Stimulated activated CD8-positive, alpha-beta memory T cell treated with anti-CD3 and anti-CD28 coated beads, Interleukin-12 subunit alpha, Interleukin-12 subunit beta, amount 100 ng/mL, for 24 hours (primary cell): ENCODE data around the gene C12orf42.
"Not testable (repeated sequence)": the region's sequence is repeated elsewhere in the genome, so short reads cannot be mapped to it uniquely, and the experiment has no call there.

Experiments
- DNase-seq: peaks from one replicate; pipeline ENCODE4 v3.0.0-alpha.2; 2020; ENCODE audit errors: extremely low read depth

Gene C12orf42

GRCh38 chr12:103494734-103495468 lies 867 bp downstream of the C12orf42 start:
- no peak for DNase-seq

- DNase-seq: no peak
Observed at GRCh38 chr12:103494051-103494733, 1.6 kb downstream of the C12orf42 start.

- DNase-seq: no peak
Observed at GRCh38 chr12:103493199-103493598, 2.6 kb downstream of the C12orf42 start.

GRCh38 chr12:103482365-103482764 lies 13.4 kb downstream of the C12orf42 start:
- no peak for DNase-seq

- DNase-seq: no peak
Observed at GRCh38 chr12:103475073-103475472, 20.7 kb downstream of the C12orf42 start.

GRCh38 chr12:103470664-103471063 lies 25.1 kb downstream of the C12orf42 start:
- no peak for DNase-seq

- no peak for DNase-seq
Observed at GRCh38 chr12:103469719-103470118, 26.0 kb downstream of the C12orf42 start.

GRCh38 chr12:103468837-103469236 lies 26.9 kb downstream of the C12orf42 start:
- DNase-seq: no peak

GRCh38 chr12:103462675-103463074 lies 33.1 kb downstream of the C12orf42 start:
- DNase-seq: no peak

- DNase-seq: no peak
Observed at GRCh38 chr12:103457471-103457870, 38.3 kb downstream of the C12orf42 start.

GRCh38 chr12:103456006-103456405 lies 39.8 kb downstream of the C12orf42 start:
- no peak for DNase-seq

GRCh38 chr12:103455020-103455763 lies 40.6 kb downstream of the C12orf42 start:
- DNase-seq: no peak

GRCh38 chr12:103444983-103445382 lies 50.8 kb downstream of the C12orf42 start:
- no peak for DNase-seq

- DNase-seq: no peak
Observed at GRCh38 chr12:103442822-103443221, 52.9 kb downstream of the C12orf42 start.

- no peak for DNase-seq
Observed at GRCh38 chr12:103442182-103442555, 53.6 kb downstream of the C12orf42 start.

- DNase-seq: no peak
Observed at GRCh38 chr12:103441437-103442181, 54.2 kb downstream of the C12orf42 start.

GRCh38 chr12:103434165-103435105 lies 61.3 kb downstream of the C12orf42 start:
- not testable (repeated sequence) for DNase-seq

- no peak for DNase-seq
Observed at GRCh38 chr12:103431950-103432349, 63.8 kb downstream of the C12orf42 start.

GRCh38 chr12:103431387-103431786 lies 64.4 kb downstream of the C12orf42 start:
- no peak for DNase-seq

- DNase-seq: not testable (repeated sequence)
Observed at GRCh38 chr12:103425674-103426073, 70.1 kb downstream of the C12orf42 start.
